BE2C (cell line): ENCODE data around the gene ADTRP. TPM values are rescaled to one million over a fixed set of nuclear protein-coding genes. Genes with fewer than 3 reads are reported as not detected.

Source experiments
- DNase-seq: peaks from one replicate; pipeline ENCODE4 v3.0.0-alpha.2; 2020
- H3K27me3 ChIP-seq: fragments of 250-450 bp; sonication (Bioruptor Pico); 2 replicates; pipeline ENCODE4 v1.5.1; 2020; ENCODE audit warnings: mild to moderate bottlenecking
- H3K36me3 ChIP-seq: fragments of 250-450 bp; sonication (Bioruptor Pico); 2 replicates; pipeline ENCODE4 v1.5.1; 2020; ENCODE audit warnings: mild to moderate bottlenecking
- H3K4me1 ChIP-seq: fragments of 250-450 bp; sonication (Bioruptor Pico); 2 replicates; pipeline ENCODE4 v1.5.1; 2020
- H3K4me3 ChIP-seq: 2 replicates; pipeline ENCODE4 v1.5.1; 2011; ENCODE audit warnings: low read depth, low read length
- H3K9me3 ChIP-seq: fragments of 250-450 bp; sonication (Bioruptor Pico); 2 replicates; pipeline ENCODE4 v1.5.1; 2020
- polyA plus RNA-seq: library from polyadenylated mRNA; unstranded; fragments of >200 nt; gene quantifications from one replicate; pipeline ENCODE4 v1.2.1, GENCODE V29; 2012; ENCODE audit warnings: low read depth, missing spikeins; ENCODE audit not compliant: insufficient read length, insufficient read depth
- TF ChIP-seq, protein P1 (sequence below): IDR thresholded peaks from 2 replicates; pipeline ENCODE4 v1.5.1; 2012; ENCODE audit warnings: mild to moderate bottlenecking, low read depth, low read length

ADTRP gene
- not detected for polyA plus RNA-seq

GRCh38 chr6:11778648-11779328, at the start of gene ADTRP:
ADTRP (minus strand) TSS chr6:11778803; CDS start chr6:11778759, 44 bp downstream.
- Histone ChIP-seq H3K27me3 (no peaks in the 10 kb centered on the region), H3K4me1 (no peaks in the 10 kb centered on the region), H3K4me3 (no peak within 1 kb of the TSS), H3K36me3 (no peaks in the 10 kb centered on the region), H3K9me3 (no peaks in the 10 kb centered on the region)
- no peak for DNase-seq
- TF ChIP-seq, protein P1, sequence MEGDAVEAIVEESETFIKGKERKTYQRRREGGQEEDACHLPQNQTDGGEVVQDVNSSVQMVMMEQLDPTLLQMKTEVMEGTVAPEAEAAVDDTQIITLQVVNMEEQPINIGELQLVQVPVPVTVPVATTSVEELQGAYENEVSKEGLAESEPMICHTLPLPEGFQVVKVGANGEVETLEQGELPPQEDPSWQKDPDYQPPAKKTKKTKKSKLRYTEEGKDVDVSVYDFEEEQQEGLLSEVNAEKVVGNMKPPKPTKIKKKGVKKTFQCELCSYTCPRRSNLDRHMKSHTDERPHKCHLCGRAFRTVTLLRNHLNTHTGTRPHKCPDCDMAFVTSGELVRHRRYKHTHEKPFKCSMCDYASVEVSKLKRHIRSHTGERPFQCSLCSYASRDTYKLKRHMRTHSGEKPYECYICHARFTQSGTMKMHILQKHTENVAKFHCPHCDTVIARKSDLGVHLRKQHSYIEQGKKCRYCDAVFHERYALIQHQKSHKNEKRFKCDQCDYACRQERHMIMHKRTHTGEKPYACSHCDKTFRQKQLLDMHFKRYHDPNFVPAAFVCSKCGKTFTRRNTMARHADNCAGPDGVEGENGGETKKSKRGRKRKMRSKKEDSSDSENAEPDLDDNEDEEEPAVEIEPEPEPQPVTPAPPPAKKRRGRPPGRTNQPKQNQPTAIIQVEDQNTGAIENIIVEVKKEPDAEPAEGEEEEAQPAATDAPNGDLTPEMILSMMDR, result no peak

DNA sequence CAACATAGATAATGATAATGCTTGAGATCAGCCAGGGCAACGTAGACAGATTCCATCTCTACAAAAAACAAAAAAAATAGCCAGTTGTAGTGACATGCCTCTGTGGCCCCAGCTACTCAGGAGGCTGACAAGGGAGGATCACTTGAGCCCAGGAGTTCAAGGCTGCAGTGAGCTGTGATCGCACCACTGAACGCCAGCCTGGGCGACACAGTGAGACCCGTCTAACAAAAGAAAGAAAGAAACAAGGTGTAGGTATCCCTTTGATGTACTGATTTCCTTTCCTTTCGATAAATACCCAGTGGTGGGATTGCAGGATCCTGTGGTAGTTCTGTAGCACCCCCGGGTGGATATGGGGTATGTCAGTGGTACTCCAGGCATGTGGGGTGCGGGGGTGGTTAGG, 48.2 kb upstream of the ADTRP start:
- no peaks in the 10 kb centered on the region for H3K27me3 ChIP-seq
- H3K9me3 ChIP-seq, result no peaks in the 10 kb centered on the region
- no peaks in the 10 kb centered on the region for H3K4me1 ChIP-seq
- TF ChIP-seq, protein P1, result no peak
- no peaks in the 10 kb centered on the region for H3K36me3 ChIP-seq
- no peak for DNase-seq
- H3K4me3 ChIP-seq, result no peak overlapping the region

DNA sequence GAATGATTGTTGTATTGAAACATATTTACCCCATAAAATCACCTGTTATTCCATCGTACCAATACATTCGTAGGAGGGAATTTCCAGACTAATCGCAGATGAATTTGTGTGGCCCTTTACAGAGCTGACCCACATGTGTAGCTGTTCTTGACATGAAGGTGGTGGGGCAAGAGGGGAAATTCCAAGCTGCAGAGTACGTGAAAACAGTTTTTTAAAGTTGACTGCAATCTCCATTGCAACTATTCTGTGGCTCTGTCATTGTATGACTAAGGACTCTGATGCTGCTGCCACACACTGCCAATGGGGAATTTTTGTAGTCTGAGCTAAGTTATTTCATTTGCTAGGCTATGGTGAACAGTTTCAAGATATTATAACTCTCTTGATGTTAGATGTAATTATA, 46.4 kb upstream of the ADTRP start:
- H3K4me1 ChIP-seq, result no peaks in the 10 kb centered on the region
- no peak for DNase-seq
- TF ChIP-seq, protein P1, result no peak
- H3K9me3 ChIP-seq, result no peaks in the 10 kb centered on the region
- no peak overlapping the region for H3K4me3 ChIP-seq
- H3K27me3 ChIP-seq, result no peaks in the 10 kb centered on the region
- no peaks in the 10 kb centered on the region for H3K36me3 ChIP-seq

- H3K27me3 ChIP-seq, result no peaks in the 10 kb centered on the region
- TF ChIP-seq, protein P1, result no peak
- no peaks in the 10 kb centered on the region for H3K9me3 ChIP-seq
- H3K36me3 ChIP-seq, result no peaks in the 10 kb centered on the region
- H3K4me3 ChIP-seq, result no peak overlapping the region
- no peak for DNase-seq
- no peaks in the 10 kb centered on the region for H3K4me1 ChIP-seq
Observed at GRCh38 chr6:11822346-11822745, 43.7 kb upstream of the ADTRP start.

DNA sequence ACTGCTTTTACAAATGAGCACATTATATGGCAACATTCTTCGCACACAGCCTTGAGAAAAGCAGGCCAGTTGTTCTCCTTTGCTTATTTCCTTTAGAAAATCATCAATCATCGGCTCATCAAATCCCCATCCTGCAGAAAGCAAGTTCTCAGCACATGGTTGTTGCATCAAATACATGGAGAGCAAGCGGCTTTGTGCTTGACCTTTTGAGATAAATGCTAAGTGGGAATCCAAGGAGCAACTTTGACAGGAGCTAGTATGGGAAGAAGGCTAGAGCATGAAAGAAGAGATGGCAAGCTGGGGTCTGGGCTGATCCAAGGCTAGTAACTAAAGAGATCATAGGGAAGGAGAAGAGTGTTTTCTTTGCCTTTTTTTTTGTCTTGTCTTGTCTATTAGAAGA, 43.2 kb upstream of the ADTRP start:
- Histone ChIP-seq H3K9me3 (no peaks in the 10 kb centered on the region), H3K4me3 (no peak overlapping the region), H3K36me3 (no peaks in the 10 kb centered on the region), H3K27me3 (no peaks in the 10 kb centered on the region), H3K4me1 (no peaks in the 10 kb centered on the region)
- TF ChIP-seq, protein P1, result no peak
- no peak for DNase-seq

DNA sequence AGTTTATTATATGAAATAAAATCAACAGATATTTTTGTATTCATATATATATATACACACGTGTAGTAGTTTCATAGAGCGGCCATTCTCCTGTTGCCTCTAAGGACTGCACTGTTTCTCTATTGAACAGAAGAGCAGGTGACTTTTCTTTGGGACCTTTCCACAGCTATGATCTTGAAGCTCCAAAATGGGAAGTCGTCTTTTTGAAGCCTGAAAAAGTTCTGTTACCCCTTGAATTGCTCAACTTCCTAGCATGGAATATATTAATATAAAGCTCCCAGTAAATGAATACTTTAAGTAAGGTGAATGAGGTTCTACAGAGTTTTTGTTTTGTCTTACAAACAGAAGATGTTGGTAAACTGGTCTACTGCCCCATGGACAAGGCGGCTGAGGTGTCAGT, 42.2 kb upstream of the ADTRP start:
- no peak for DNase-seq
- H3K27me3 ChIP-seq, result no peaks in the 10 kb centered on the region
- H3K4me1 ChIP-seq, result no peaks in the 10 kb centered on the region
- H3K36me3 ChIP-seq, result no peaks in the 10 kb centered on the region
- no peak overlapping the region for H3K4me3 ChIP-seq
- H3K9me3 ChIP-seq, result no peaks in the 10 kb centered on the region
- TF ChIP-seq, protein P1, result no peak
